GM19397 (cell line): ENCODE data around the gene PARVB.

Experiments
- ATAC-seq: cut with Tn5 transposase; IDR thresholded peaks from one replicate; pipeline ENCODE4 v1.9.1; 2021; ENCODE audit warnings: mild to moderate bottlenecking, moderate library complexity; ENCODE audit not compliant: unreplicated experiment

The PARVB gene

GRCh38 chr22:44131412-44131811 lies 107.3 kb downstream of the PARVB start:
- no peak for ATAC-seq

- no peak for ATAC-seq
Measured at GRCh38 chr22:44131989-44132685, 108.0 kb downstream of the PARVB start.

GRCh38 chr22:44132724-44133123 lies 108.6 kb downstream of the PARVB start:
- ATAC-seq: no peak

- ATAC-seq: no peak
Measured at GRCh38 chr22:44133161-44133560, 109.1 kb downstream of the PARVB start.

GRCh38 chr22:44133901-44134571 lies 109.9 kb downstream of the PARVB start:
- no peak for ATAC-seq

GRCh38 chr22:44136112-44136511 lies 112.0 kb downstream of the PARVB start:
- ATAC-seq: no peak

- ATAC-seq: no peak
Measured at GRCh38 chr22:44136786-44137185, 112.7 kb downstream of the PARVB start.

- no peak for ATAC-seq
Measured at GRCh38 chr22:44137415-44137814, 113.3 kb downstream of the PARVB start.

- no peak for ATAC-seq
Measured at GRCh38 chr22:44139773-44140172, 115.7 kb downstream of the PARVB start.

- no peak for ATAC-seq
Measured at GRCh38 chr22:44142421-44143104, 118.5 kb downstream of the PARVB start.

- ATAC-seq: no peak
Measured at GRCh38 chr22:44143105-44143474, 119.0 kb downstream of the PARVB start.

GRCh38 chr22:44143579-44143978 lies 119.5 kb downstream of the PARVB start:
- ATAC-seq: no peak

- no peak for ATAC-seq
Measured at GRCh38 chr22:44144046-44144569, 120.0 kb downstream of the PARVB start.

- no peak for ATAC-seq
Measured at GRCh38 chr22:44145544-44145943, 121.4 kb downstream of the PARVB start.

GRCh38 chr22:44146088-44146861 lies 122.2 kb downstream of the PARVB start:
- no peak for ATAC-seq

GRCh38 chr22:44147008-44147645 lies 123.0 kb downstream of the PARVB start:
- ATAC-seq: no peak

GRCh38 chr22:44147821-44148574 lies 123.9 kb downstream of the PARVB start:
- ATAC-seq: no peak

- ATAC-seq: no peak
Measured at GRCh38 chr22:44151676-44152075, 127.6 kb downstream of the PARVB start.

GRCh38 chr22:44153710-44154109 lies 129.6 kb downstream of the PARVB start:
- ATAC-seq: no peak

- ATAC-seq: no peak
Measured at GRCh38 chr22:44154436-44154942, 130.4 kb downstream of the PARVB start.
